ENCODE results near the gene PATL1.

DNA sequence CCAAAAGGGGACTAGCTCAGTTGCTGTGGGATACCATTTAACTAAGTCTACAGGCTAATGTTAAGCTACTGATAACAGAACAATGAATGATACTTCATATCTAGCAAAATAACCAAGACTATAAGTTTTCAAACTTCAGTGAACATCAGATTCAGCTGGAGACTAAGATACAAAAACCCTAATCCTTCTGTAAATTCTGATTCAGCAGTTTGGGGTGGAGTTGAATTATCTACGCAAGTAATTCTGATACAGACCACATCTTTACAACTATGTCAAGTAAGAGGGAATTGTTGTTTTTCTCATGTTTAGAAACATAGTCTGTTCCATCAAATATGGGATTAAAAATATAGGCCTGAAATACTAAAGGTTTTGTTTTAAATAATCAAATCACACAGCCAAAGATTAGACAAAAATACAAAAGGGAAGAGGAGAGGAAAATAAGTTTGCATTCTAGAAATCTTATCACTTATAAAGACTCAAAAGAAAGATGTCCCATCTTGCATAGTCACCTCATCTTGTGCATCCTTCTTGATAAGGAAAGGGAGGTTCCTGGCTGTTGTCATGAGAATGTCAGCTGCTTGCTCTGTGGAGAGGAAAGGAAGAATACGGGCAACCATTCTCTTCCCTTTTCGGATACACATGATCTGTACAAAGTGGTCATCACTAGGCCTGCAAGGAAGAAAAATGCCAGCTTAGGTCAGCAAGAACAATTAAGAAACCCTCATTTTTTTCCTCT lies 21.4 kb downstream of the PATL1 start:
- TF ChIP-seq, protein P1, sequence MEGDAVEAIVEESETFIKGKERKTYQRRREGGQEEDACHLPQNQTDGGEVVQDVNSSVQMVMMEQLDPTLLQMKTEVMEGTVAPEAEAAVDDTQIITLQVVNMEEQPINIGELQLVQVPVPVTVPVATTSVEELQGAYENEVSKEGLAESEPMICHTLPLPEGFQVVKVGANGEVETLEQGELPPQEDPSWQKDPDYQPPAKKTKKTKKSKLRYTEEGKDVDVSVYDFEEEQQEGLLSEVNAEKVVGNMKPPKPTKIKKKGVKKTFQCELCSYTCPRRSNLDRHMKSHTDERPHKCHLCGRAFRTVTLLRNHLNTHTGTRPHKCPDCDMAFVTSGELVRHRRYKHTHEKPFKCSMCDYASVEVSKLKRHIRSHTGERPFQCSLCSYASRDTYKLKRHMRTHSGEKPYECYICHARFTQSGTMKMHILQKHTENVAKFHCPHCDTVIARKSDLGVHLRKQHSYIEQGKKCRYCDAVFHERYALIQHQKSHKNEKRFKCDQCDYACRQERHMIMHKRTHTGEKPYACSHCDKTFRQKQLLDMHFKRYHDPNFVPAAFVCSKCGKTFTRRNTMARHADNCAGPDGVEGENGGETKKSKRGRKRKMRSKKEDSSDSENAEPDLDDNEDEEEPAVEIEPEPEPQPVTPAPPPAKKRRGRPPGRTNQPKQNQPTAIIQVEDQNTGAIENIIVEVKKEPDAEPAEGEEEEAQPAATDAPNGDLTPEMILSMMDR (optimal IDR thresholded peaks at IDR 0.05 in 1 of 3, IDR thresholded peaks at IDR 0.05 in 1 of 3, conservative IDR thresholded peaks at IDR 0.05 in 1 of 3; ENCODE audit: extremely low read depth in 1 of 3, insufficient read depth in 2 of 3, low read length in 3 of 3): no peak
- TF ChIP-seq EZH2 (IDR thresholded peaks at IDR 0.05; ENCODE audit: low read length): no peak
